NCI-H345 (cell line): ENCODE data around the gene RNF175.
"Not testable (repeated sequence)": the region's sequence is repeated elsewhere in the genome, so short reads cannot be mapped to it uniquely, and the experiment has no call there.

Experiments used
- DNase-seq: peaks from one replicate; lab custom pipeline; 2025; lab: John Stamatoyannopoulos, UW

The RNF175 gene

GRCh38 chr4:153683763-153684181, 76.1 kb downstream of the RNF175 start:
- no peak for DNase-seq

- no peak for DNase-seq
Measured at GRCh38 chr4:153679486-153679885, 80.3 kb downstream of the RNF175 start.

- DNase-seq = no peak
Measured at GRCh38 chr4:153676984-153677383, 82.8 kb downstream of the RNF175 start.

- DNase-seq = no peak
Measured at GRCh38 chr4:153676486-153676885, 83.3 kb downstream of the RNF175 start.

- no peak for DNase-seq
Measured at GRCh38 chr4:153669838-153670237, 90.0 kb downstream of the RNF175 start.

- no peak for DNase-seq
Measured at GRCh38 chr4:153668647-153669046, 91.2 kb downstream of the RNF175 start.

GRCh38 chr4:153666505-153666904, 93.3 kb downstream of the RNF175 start:
- not testable (repeated sequence) for DNase-seq

- no peak for DNase-seq
Measured at GRCh38 chr4:153663667-153664066, 96.2 kb downstream of the RNF175 start.

GRCh38 chr4:153661908-153662307, 97.9 kb downstream of the RNF175 start:
- no peak for DNase-seq

- no peak for DNase-seq
Measured at GRCh38 chr4:153661215-153661822, 98.5 kb downstream of the RNF175 start.
